Dermis microvascular lymphatic vessel endothelial cell (primary cell): ENCODE measurements around the gene UTF1. TPM values are rescaled to one million over a fixed set of nuclear protein-coding genes. Genes with fewer than 3 reads are reported as not detected.

Experiments used
- DNase-seq, 2 donors: peaks; one replicate each; pipeline versions ENCODE4 v3.0.0 to v3.0.0-alpha.2; 2010; ENCODE audit warnings: low read depth in 2 of 2
- total RNA-seq: library from RNA; depleted of rRNA; stranded (reverse); fragments of >200 nt; gene quantifications from 2 replicates; pipeline ENCODE4 v1.2.1, GENCODE V29; 2014

The UTF1 gene
- total RNA-seq, 1 donor from 2014 or later = not detected

GRCh38 chr10:133245439-133246235 lies 15.6 kb downstream of the UTF1 start:
- no peak for DNase-seq

DNA sequence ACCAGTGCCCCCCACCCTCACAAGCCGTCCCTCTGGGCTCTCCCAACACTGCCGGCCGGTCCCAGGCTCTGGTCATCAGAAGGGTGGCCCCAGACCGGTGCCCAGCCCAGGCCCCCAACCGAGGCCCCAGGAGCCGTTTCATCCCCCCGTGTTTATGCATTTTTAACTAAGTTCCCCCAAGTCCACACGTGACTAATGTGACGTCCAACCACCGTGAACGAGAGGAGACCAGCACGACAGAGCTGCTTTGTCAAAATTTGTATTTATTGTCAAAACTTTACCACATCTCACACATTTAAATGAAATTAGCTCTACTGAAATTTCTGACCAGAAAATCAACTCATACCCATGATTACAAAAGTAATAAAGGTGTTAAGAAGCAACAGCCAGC lies 16.2 kb downstream of the UTF1 start:
- no peak for DNase-seq

- DNase-seq = no peak
Observed at GRCh38 chr10:133247681-133248333, 17.8 kb downstream of the UTF1 start.

DNA sequence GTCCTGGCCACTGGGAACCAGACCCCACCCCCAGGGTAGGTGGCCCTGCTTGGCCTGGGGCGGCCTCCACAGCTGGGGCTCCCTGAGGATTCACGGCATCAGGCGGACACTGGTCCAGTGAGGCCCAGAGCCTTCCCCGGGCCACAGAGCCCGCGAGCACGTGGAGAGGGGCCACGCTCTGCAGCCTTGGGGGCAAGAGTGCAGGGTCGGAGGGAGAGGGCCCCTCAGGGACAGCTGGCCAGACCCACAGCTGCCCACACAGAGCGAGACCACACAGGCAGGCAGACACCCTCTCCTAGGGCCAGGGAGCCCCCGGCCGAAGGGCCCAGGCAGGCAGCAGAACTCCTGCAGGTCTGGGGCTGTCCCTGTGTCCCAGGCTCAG lies 18.3 kb downstream of the UTF1 start:
- no peak for DNase-seq

DNA sequence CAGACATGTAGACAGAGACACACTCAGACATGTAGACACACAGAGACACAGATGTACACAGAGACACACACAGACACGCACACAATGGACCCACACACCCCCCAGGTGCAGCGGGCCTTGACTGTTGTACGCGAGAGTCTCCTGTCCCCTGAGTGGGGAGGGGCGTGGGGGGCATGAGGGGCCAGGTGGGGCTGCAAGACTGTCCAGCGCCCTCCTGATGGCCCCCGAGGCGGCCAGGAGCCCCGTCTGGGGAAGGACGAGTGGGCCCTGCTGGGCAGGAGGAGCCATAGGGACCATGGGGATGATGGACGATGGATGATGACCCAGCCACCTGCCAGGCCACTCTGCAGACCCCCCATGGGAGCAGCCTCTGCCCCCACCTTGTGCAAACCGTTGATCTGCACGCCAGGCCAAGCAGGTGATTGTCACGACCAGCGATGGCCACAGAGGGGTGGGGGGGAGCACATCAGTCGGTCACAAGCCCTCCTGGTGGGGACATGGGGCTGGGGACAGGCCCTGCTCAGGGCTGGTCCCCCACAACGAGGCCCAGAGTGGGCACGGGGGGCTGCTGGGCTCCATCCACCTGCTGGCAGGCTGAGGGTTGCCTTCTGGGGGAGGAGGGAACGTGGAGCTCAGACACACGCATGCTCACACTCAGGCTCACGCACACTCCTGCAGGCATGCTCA lies 19.2 kb downstream of the UTF1 start:
- DNase-seq = no peak

GRCh38 chr10:133249975-133250754 lies 20.1 kb downstream of the UTF1 start:
- no peak for DNase-seq

- no peak for DNase-seq
Observed at GRCh38 chr10:133251388-133252222, 21.6 kb downstream of the UTF1 start.

DNA sequence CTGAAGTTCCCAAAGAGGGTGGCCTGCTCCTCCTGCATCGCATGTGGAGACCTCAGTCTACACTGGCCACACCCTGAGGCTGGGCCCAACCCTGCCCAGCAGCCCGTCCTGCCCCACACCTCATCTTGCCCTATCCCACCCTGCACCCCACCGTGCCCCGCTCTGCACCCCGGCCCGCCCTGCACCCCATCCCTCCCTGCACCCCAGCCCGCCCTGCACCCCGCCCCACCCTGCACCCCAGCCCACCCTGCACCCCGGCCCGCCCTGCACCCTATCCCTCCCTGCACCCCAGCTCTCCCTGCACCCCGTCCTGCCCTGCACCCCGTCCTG lies 22.2 kb downstream of the UTF1 start:
- DNase-seq = no peak

GRCh38 chr10:133253361-133253955 lies 23.4 kb downstream of the UTF1 start:
- no peak for DNase-seq

- DNase-seq = no peak
Observed at GRCh38 chr10:133254421-133255120, 24.6 kb downstream of the UTF1 start.

GRCh38 chr10:133255323-133255722 lies 25.3 kb downstream of the UTF1 start:
- DNase-seq = no peak

- peak in 1 of 2 donors; percentile 50 for DNase-seq
Observed at GRCh38 chr10:133257489-133258065, 27.6 kb downstream of the UTF1 start.

DNA sequence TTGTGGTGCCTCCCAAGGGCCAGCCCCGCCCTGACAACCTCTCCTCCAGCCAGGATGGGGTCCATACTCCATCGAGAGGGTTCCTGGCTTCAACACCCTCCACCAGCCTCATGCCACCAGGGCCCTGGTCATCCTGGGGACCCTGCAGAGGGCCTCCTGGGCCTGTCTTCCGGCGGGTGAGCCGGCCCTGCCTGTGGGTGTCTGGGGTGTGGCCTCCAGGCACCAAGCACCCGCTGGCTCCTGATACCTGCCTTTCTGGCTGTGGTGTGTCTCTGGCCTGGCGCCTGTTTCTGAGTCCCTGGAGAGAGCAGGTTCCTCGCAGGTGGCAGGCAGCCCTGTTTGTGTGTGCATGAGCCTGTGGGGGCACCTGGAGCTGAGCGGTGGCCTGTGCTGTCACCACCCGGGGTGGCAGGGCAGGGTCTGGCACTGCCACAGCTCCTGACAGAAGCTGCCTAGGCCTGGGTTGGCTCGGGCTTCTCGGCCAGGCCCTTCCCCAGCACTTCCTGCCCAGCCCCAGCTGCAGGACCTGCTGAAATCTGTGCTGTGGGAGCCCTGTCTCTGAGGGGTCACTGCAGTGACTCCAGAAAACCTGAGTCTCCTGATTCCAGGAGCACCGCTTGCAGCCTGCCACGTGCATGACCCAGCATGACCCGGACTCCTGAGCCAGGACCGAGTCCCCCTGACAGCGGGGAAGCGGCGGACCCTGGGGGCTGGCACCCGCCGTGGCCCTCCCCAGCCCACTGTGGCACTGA lies 28.2 kb downstream of the UTF1 start:
- DNase-seq = no peak

DNA sequence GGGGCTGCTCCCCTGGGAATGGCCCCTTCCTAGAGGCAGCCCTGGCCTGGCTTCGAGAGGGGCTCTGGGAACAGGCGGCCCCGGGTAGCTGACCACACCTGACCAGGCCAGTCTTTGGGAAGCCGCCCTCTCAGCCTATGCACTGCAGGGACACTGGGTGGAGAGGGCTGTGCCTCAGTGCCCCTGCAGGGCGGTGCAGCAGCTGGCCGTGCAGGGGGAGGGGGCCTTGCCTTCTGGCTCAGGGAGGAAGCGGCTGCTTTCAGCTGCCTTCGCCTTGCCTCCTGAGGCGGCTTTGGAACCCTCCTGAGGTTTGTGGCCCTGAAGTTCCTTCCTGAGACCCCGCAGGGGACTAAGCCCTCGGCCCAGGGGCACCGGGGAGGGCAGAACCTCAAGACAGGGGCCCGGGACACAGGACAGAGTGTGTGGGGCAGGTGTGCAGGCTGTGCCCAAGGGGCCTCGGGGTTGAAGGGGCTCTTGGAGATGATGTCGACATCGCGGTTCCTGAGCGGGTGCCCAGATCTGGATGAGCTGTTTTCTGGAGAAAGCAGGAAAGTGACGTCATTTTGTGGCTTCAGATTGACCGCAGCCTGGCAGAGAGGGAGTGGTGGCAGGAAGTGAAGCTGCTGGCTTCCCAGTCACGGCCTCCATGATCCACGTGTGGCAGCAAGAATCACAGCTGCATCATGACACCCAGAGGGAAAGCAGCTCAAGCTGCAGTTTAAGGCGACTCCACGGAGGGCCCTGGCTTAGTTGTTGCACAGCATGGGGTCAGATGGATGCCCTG lies 29.0 kb downstream of the UTF1 start:
- peak; percentile 52 to 91 for DNase-seq

DNA sequence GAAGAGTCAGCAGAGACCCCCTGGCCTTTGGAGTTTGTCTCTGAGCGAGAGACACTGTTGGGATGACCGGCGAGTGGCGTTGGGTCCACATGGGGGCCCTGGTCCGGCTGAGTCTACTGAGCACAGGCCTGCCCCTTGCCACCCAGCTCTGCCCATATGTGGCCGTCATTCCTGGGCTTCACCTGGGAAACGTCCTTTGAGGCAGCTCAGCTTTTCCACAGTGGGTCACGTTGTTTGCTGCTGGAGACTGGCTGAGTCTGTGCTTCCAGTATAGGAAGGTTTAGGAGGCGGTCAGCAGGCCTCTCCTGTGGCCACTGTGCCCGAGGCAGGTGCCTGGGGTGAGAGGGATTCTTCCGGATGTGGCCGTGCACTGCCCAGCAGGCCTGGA lies 29.6 kb downstream of the UTF1 start:
- no peak for DNase-seq

- peak in 1 of 2 donors; percentile 21 for DNase-seq
Observed at GRCh38 chr10:133260895-133261725, 31.1 kb downstream of the UTF1 start.

GRCh38 chr10:133261726-133262325 lies 31.8 kb downstream of the UTF1 start:
- peak in 1 of 2 donors; percentile 48 for DNase-seq
